SK-N-SH (cell line): ENCODE measurements around the gene KCNS1. TPM values are rescaled to one million over a fixed set of nuclear protein-coding genes. Genes with fewer than 3 reads are reported as not detected.

Source experiments
- CTCF ChIA-PET: fragments of 300-600, 350-600 bp; formaldehyde crosslinking; extraction: SDS; loops from one replicate; lab custom pipeline; 2021; lab: Yijun Ruan, JAX
- POLR2A ChIA-PET: fragments of 350-600 bp; sonication (Branson Sonifier 250); formaldehyde crosslinking; extraction: SDS; loops from one replicate; lab custom pipeline; 2020; ENCODE audit warnings: antibody characterized with exemption, inconsistent platforms; lab: Yijun Ruan, JAX
- DNase-seq: peaks from one replicate; pipeline ENCODE4 v3.0.0; 2012
- H2AFZ ChIP-seq: fragments of 200-600 bp; sonication (generic); 2 replicates; pipeline ENCODE4 v1.8.1; 2016; ENCODE audit warnings: antibody characterized with exemption, mild to moderate bottlenecking, low read depth
- H3F3A ChIP-seq: fragments of 200-600 bp; sonication (generic); replicated peaks from 2 replicates; pipeline ENCODE3; 2016; ENCODE audit warnings: antibody characterized with exemption, mild to moderate bottlenecking; ENCODE audit not compliant: insufficient read depth
- H3K27ac ChIP-seq, 2 experiments: fragments of 200-500 bp in 1 of 2; fragments of 200-600 bp in 1 of 2; sonication (Bioruptor generic) in 1 of 2; sonication (generic), shearing (Covaris generic) in 1 of 2; 2 replicates each; pipeline versions ENCODE4 v1.5.1 to v1.6.1; 2014 to 2016; ENCODE audit warnings: low read depth in 2 of 2, inconsistent platforms in 1 of 2, low read length in 1 of 2, mild to moderate bottlenecking in 1 of 2, mixed read lengths in 1 of 2
- H3K27me3 ChIP-seq: fragments of 200-600 bp; sonication (generic), shearing (Covaris generic); 2 replicates; pipeline ENCODE4 v1.6.1; 2016; ENCODE audit warnings: mixed run types; ENCODE audit not compliant: insufficient read depth
- H3K36me3 ChIP-seq, 2 experiments: fragments of 200-500 bp in 1 of 2; fragments of 200-600 bp in 1 of 2; sonication (Bioruptor generic) in 1 of 2; sonication (generic) in 1 of 2; replicated peaks in 1 of 2; 2 replicates each; pipeline versions ENCODE3 to v1.5.1; 2014 to 2016; ENCODE audit warnings: low read length in 1 of 2, mild to moderate bottlenecking in 1 of 2; ENCODE audit not compliant: insufficient read depth in 2 of 2, control insufficient read depth in 1 of 2
- H3K4me1 ChIP-seq, 2 experiments: fragments of 200-500 bp in 1 of 2; fragments of 200-600 bp in 1 of 2; sonication (Bioruptor generic) in 1 of 2; sonication (generic), shearing (Covaris generic) in 1 of 2; 2 replicates each; pipeline versions ENCODE4 v1.5.1 to v1.6.1; 2014 to 2016; ENCODE audit warnings: low read depth in 1 of 2, low read length in 1 of 2, mixed run types in 1 of 2; ENCODE audit not compliant: insufficient read depth in 2 of 2, control insufficient read depth in 1 of 2
- H3K4me2 ChIP-seq: fragments of 200-600 bp; sonication (generic), shearing (Covaris generic); 2 replicates; pipeline ENCODE4 v1.6.1; 2017; ENCODE audit warnings: mixed run types
- H3K4me3 ChIP-seq, 2 experiments: fragments of 200-500 bp in 1 of 2; fragments of 200-600 bp in 1 of 2; sonication (Bioruptor generic) in 1 of 2; sonication (generic), shearing (Covaris generic) in 1 of 2; 2 replicates each; pipeline versions ENCODE4 v1.5.1 to v1.8.1; 2014 to 2016; ENCODE audit warnings: low read depth in 2 of 2, inconsistent platforms in 1 of 2, low read length in 1 of 2, mild to moderate bottlenecking in 1 of 2, mixed read lengths in 1 of 2, moderate library complexity in 1 of 2
- H3K79me2 ChIP-seq: fragments of 200-600 bp; sonication (generic); 2 replicates; pipeline ENCODE4 v1.8.1; 2017; ENCODE audit warnings: mild to moderate bottlenecking; ENCODE audit not compliant: insufficient read depth
- H3K9ac ChIP-seq: fragments of 200-600 bp; sonication (generic); 2 replicates; pipeline ENCODE4 v1.6.1; 2017; ENCODE audit warnings: mixed run types
- H3K9me2 ChIP-seq: fragments of 200-600 bp; sonication (generic); 2 replicates; pipeline ENCODE4 v1.6.1; 2017; ENCODE audit warnings: mixed run types
- H3K9me3 ChIP-seq: fragments of 200-600 bp; sonication (generic); 2 replicates; pipeline ENCODE4 v1.6.1; 2017; ENCODE audit warnings: mixed run types, mild to moderate bottlenecking, moderate library complexity
- H4K20me1 ChIP-seq: fragments of 200-600 bp; sonication (generic); 2 replicates; pipeline ENCODE4 v1.6.1; 2017; ENCODE audit warnings: mild to moderate bottlenecking, mixed run types; ENCODE audit not compliant: insufficient read depth
- CHD2 ChIP-seq: fragments of 150-350 bp; IDR thresholded peaks from 2 replicates; pipeline ENCODE4 v1.6.1; 2018; ENCODE audit warnings: low read length; ENCODE audit not compliant: partially characterized antibody
- CTCF ChIP-seq: fragments of 200-600 bp; sonication (generic); IDR thresholded peaks from 2 replicates; pipeline ENCODE4 v1.6.1; 2017; ENCODE audit warnings: antibody characterized with exemption, mild to moderate bottlenecking, moderate library complexity
- ELF1 ChIP-seq: IDR thresholded peaks from 2 replicates; pipeline ENCODE4 v1.4.0; 2012
- EZH2phosphoT487 ChIP-seq: fragments of 200-600 bp; sonication (generic); IDR thresholded peaks from 2 replicates; pipeline ENCODE4 v1.6.1; 2017; ENCODE audit warnings: low read depth, mixed run types, mild to moderate bottlenecking, antibody characterized with exemption, moderate library complexity, borderline replicate concordance
- IRF3 ChIP-seq: fragments of 150-350 bp; IDR thresholded peaks from 2 replicates; pipeline ENCODE4 v1.6.1; 2016; ENCODE audit warnings: mild to moderate bottlenecking, low read depth, low read length
- MXI1 ChIP-seq: IDR thresholded peaks from 2 replicates; pipeline ENCODE4 v1.6.1; 2012; ENCODE audit warnings: mild to moderate bottlenecking, low read depth, low read length, improper control_type of control experiment
- RAD21 ChIP-seq: IDR thresholded peaks from 2 replicates; pipeline ENCODE4 v1.6.1; 2012; ENCODE audit warnings: mild to moderate bottlenecking, low read length
- REST ChIP-seq: IDR thresholded peaks from 2 replicates; pipeline ENCODE4 v1.6.1; 2012; ENCODE audit warnings: mild to moderate bottlenecking, low read depth, low read length, moderate library complexity
- RFX5 ChIP-seq: IDR thresholded peaks from 2 replicates; pipeline ENCODE4 v1.6.1; 2012; ENCODE audit warnings: mild to moderate bottlenecking, improper control_type of control experiment, low read length
- TAF1 ChIP-seq: IDR thresholded peaks from 2 replicates; pipeline ENCODE4 v1.6.1; 2012; ENCODE audit warnings: low read depth, mild to moderate bottlenecking, low read length, moderate library complexity, borderline replicate concordance
- USF2 ChIP-seq: fragments of 150-350 bp; IDR thresholded peaks from 2 replicates; pipeline ENCODE4 v1.6.1; 2017; ENCODE audit warnings: antibody characterized with exemption, low read length, low read depth, borderline replicate concordance
- ZBTB33 ChIP-seq: IDR thresholded peaks from 2 replicates; pipeline ENCODE4 v1.4.0; 2012; ENCODE audit warnings: low read depth, borderline replicate concordance
- WGBS: methylation state at CpG from one replicate; pipeline ENCODE4 v1.1.6; 2017; ENCODE audit warnings: low lambda C conversion rate; 5-methylcytosine and 5-hydroxymethylcytosine counted together
- polyA plus RNA-seq, 3 experiments: library from polyadenylated mRNA; depleted of rRNA; stranded (reverse); fragments of >200 nt; gene quantifications; 2 replicates each; pipeline ENCODE4 v1.2.3, GENCODE V29; 2012

The KCNS1 gene
- polyA plus RNA-seq, 1 of the 3 experiments (the other 2 are of a cell fraction) = 0.07 TPM

- 89% methylated on average over 1 of the region's 1 CpG for WGBS
- CTCF ChIA-PET = interaction anchor here (0.9 to 4.9 kb wide), 14 partner anchors 8 to 259 kb away, joined by 4 to 108 read pairs (median 17); no protein-coding TSS in a partner anchor
- H3F3A ChIP-seq = peaks cover 4% of the 10 kb centered on the region
- no peaks in the 10 kb centered on the region for H4K20me1 ChIP-seq
- TF ChIP-seq RAD21 (no peak), TAF1 (no peak), REST (no peak), IRF3 (no peak), CTCF (no peak), EZH2phosphoT487 (no peak), ELF1 (no peak), USF2 (no peak), CHD2 (no peak), ZBTB33 (no peak), RFX5 (no peak), MXI1 (no peak)
- no peak for DNase-seq
- no peaks in the 10 kb centered on the region for H3K9me3 ChIP-seq
- H3K9me2 ChIP-seq = no peaks in the 10 kb centered on the region
- H3K4me3 ChIP-seq = no peak overlapping the region
- H3K4me2 ChIP-seq = no peak overlapping the region
- no peak overlapping the region for H2AFZ ChIP-seq
- H3K79me2 ChIP-seq = peaks cover 21% of the 10 kb centered on the region; the same call in 1 of the 2 replicates
- peaks cover 0 to 33% of the 10 kb centered on the region in 2 experiments; a peak in 2 of 4 replicates for H3K4me1 ChIP-seq
- peaks cover 2 to 7% of the 10 kb centered on the region in 2 experiments for H3K36me3 ChIP-seq
- no peak overlapping the region for H3K9ac ChIP-seq
- H3K27me3 ChIP-seq = no peaks in the 10 kb centered on the region
- POLR2A ChIA-PET = no interaction called here
- H3K27ac ChIP-seq = peak overlapping the region in 1 of 2 experiments; percentile 63; a peak in 1 of 4 replicates
These were observed 57.9 kb downstream of the KCNS1 start for GRCh38 chr20:45042978-45043377.

Other genes starting within 250 kb of the KCNS1 start
- gene YWHAB, start 215.4 kb downstream of the KCNS1 start, polyA plus RNA-seq (2012; rRNA removed) = 84.3 and 94.3 TPM in 2 replicates
- 205 and 251 TPM in 2 replicates for gene PABPC1L, start 191.1 kb downstream of the KCNS1 start, polyA plus RNA-seq (2012; rRNA removed)
- 40.5 and 51.4 TPM in 2 replicates for gene TOMM34, start 140.7 kb downstream of the KCNS1 start, polyA plus RNA-seq (2012; rRNA removed)
- gene STK4, start 134.6 kb downstream of the KCNS1 start, polyA plus RNA-seq (2012; rRNA removed) = 11.4 and 17.2 TPM in 2 replicates
- gene WFDC5, start 14.0 kb upstream of the KCNS1 start, polyA plus RNA-seq (2012; rRNA removed) = 0.08 and 0.11 TPM in 2 replicates
- not detected in 2 replicates for gene WFDC12, start 23.3 kb upstream of the KCNS1 start, polyA plus RNA-seq (2012; rRNA removed)
- gene PI3, start 73.8 kb upstream of the KCNS1 start, polyA plus RNA-seq (2012; rRNA removed) = 0.12 TPM in 1 of 2 replicates, not detected in the other
- not detected in 2 replicates for gene SEMG1, start 105.9 kb upstream of the KCNS1 start, polyA plus RNA-seq (2012; rRNA removed)
- not detected in 2 replicates for gene SEMG2, start 120.2 kb upstream of the KCNS1 start, polyA plus RNA-seq (2012; rRNA removed)
- not detected in 2 replicates for gene SLPI, start 153.4 kb upstream of the KCNS1 start, polyA plus RNA-seq (2012; rRNA removed)
- not detected in 2 replicates for gene RBPJL, start 205.7 kb upstream of the KCNS1 start, polyA plus RNA-seq (2012; rRNA removed)
- 0.13 and 0.16 TPM in 2 replicates for gene MATN4, start 207.2 kb upstream of the KCNS1 start, polyA plus RNA-seq (2012; rRNA removed)
- gene SDC4, start 247.3 kb upstream of the KCNS1 start, polyA plus RNA-seq (2012; rRNA removed) = 131 and 192 TPM in 2 replicates